GM19397 (cell line): Measurements from ENCODE around the gene DNER.

Experiments used
- ATAC-seq: cut with Tn5 transposase; IDR thresholded peaks from one replicate; pipeline ENCODE4 v1.9.1; 2021; ENCODE audit warnings: mild to moderate bottlenecking, moderate library complexity; ENCODE audit not compliant: unreplicated experiment

DNER gene

DNA sequence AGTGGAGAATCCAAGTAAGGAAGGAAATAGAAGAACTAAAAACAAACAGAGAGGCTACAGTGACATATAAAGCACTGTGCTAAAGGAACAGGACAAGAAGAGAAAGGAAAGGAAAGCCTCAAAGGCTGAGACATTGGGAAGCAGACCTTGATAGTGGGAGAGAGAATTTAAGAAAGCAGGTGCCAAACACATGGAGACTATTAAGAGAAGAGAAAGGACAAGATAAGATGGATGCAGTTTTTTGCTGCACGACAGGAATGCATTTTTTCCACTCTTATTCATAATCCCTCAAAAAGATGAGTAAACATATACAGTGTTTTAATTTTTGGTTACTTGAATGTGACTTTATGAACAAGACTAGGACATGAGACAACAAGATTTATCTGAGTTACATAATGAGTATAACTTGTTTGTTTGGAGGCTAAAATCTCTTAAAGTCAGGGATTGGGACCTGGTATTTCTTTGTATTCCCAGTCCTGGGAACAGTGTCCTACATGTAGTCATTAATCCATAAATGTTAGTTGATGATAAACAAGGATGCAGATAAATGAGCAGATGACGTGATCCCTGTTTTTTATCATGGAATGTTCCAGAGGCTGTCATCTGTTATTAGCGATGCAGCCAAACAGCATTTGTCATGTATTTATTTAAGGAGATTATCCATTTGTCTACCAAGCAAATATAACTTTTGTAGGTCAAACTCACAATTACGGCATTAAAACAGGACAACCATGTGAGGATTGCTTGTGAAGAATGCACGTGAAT lies 141.7 kb downstream of the DNER start:
- ATAC-seq: no peak

DNA sequence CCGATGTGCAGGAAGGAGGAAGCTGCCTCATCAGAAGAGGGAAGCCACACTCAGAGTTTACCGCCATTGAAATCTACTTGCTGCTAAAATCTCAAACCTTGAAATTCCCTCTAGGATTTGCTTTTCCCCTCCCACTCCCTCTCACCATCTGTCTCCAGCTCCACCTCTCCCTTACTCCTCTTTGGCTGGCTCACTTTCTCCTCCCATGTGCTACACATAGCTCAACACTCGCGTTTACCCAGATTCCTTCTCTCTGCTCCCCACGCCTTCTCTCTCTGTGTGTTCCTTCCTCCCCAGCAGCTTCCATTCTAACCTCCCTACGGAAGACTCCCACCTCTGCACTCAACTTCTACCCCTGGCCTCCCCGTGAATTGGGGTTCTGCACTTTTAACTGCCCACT lies 143.1 kb downstream of the DNER start:
- ATAC-seq: no peak

DNA sequence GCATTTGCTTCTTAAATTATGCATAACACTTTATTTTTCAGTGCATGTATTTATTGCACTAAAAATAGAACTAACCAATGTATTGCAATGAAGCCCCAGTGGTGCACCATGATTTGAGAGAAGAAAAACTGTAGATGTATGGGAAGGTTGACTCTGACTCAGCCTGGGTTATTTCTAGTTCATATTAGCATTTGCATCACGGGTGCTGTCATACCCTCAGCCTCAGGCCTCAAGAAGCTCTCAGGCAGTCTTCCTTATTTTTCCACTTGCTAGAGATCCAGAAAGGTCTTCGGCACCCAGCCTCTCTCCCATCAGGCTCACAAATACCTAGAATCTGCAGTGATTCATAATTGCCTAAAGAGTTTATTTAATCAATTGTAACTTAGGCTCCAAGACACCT lies 148.0 kb downstream of the DNER start:
- ATAC-seq: no peak

DNA sequence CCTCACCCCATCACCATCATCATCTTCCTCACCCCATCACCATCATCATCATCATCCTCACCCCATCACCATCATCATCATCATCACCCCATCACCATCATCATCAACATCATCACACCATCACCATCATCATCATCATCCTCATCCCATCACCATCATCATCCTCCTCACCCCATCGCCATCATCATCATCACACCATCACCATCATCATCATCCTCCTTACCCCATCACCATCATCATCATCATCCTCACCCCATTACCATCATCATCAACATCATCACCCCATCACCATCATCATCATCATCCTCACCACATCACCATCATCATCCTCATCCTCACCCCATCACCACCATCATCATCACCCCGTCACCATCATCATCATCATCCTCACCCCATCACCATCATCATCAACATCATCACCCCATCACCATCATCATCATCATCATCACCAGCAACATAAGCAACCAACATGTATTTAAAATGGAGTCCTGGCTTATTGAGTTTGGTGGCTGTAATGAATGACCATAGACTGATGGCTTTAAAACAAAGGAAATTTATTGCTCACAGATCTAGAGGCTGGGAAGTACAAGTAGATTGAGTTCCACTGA lies 150.0 kb downstream of the DNER start:
- no peak for ATAC-seq

DNA sequence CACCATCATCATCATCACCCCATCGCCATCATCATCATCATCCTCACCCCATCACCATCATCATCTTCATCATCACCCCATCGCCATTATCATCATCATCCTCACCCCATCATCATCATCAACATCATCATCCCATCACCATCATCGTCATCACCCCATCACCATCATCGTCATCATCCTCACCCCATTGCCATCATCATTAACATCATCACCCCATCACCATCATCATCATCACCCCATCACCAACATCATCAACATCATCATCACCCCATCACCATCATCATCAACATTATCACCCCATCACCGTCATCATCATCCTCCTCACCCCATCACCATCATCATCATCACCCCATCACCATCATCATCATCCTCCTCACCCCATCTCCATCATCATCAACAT lies 151.0 kb downstream of the DNER start:
- ATAC-seq: no peak

DNA sequence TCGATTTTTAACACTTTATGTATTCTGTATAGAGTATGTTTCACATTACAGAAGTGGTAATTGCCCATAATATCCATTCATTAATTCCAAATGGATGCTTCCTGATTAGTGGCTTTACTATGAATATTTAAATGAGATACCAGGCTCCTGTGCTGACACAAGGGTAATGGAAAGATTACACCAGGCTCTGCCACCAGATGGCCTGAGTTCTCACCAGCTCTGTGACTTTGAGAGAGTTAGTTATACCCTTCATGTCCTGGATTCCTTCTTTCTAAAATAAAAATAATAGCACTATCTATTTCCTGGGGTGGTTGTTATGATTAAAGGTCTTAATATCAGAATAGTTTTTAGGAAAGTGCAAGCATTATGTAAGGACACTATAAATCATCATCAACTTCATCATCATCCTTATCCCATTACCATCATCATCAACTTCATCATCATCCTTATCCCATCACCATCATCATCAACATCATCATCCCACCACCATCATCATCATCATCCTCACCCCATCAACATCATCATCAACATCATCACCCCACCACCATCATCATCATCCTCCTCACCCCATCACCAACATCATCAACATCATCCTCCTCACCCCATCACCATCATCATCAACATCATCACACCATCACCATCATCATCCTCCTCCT lies 151.8 kb downstream of the DNER start:
- no peak for ATAC-seq

DNA sequence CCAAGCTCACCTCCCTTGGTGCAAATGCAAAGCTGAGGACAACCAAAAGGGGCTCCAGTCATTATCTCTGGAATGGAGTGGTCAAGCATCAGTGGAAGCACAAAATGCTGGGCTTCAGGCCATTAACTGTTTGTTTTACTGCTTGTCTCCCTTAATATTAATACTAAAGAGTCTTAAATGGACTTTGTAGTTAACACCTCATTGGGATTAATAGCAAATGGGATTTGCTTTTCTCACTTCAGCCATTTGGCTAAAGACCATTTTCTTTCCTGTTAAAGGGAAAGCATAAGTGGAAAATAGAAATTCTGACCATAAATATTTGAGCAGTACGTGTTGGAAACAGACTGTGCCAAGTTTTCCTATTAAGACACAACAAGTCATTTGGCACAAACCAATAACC lies 154.4 kb downstream of the DNER start:
- no peak for ATAC-seq

DNA sequence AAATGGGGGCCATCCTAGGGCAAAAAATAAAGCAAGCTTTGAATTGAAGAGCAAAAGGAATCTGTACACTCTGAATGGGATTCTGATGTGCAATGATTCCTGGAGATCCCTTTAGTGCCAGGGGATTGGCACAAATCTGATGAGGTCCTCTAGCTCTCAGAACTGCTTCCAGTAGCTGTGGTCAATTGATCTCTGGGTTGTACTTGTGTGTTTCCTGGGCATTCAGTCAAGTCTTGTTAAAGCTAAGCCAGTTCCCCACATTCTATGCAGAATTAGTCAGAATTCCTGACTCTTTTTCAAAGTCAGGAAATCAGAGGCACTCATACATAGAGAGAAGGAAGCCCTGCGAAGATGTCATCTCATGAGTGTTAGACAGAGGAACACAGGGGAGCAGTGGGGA lies 161.3 kb downstream of the DNER start:
- ATAC-seq: no peak

DNA sequence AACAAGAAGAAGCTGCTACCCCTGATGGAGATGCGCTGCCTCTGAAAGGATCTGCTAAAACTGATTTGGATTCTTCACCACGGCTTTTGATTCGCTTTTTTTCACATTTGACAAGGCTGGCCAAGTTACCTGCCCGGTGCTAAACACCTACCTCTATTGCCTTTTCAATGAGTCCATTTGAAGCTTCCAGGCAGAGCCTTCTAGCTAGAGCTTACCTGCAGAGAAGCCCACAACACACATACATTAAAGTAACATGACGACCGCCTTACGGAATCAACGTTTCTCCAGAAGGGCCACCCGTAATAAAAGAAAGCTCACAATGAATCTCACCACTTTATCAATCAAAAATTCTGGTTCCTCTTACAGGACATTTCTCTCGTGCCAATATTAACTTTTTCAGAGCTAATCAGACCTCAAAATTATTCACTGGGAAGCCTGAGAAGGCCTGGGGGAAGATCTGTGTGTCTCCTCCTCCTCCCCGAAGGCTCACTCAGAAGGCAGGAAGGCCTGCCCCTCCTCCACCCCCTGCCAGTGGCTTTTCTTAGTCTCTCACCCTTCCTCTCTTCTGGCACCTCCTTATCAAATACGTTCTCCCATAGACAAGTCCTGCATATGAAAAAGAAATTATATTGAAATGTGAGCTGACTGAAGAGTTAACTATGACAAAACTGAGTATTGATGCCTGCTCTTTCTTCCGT lies 171.0 kb downstream of the DNER start:
- ATAC-seq: no peak

DNA sequence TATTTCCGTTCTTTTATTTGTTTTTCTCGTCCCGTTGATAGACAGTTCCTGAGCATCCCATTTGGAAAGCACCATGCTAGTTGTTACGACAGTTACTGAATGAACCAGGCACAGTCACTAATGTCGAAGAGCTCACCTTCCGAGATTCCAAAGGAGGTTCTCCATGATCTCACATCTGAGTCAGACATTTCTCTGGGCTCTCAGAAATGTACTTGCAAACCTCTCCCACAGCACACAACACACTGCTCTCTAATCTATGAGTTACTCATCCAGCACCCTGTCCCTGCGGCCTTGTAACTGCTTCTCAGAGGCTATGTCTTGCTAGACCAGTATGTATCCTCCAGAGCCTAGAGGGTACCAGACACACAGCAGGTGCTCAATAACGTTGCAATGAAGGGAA lies 174.7 kb downstream of the DNER start:
- ATAC-seq: no peak

DNA sequence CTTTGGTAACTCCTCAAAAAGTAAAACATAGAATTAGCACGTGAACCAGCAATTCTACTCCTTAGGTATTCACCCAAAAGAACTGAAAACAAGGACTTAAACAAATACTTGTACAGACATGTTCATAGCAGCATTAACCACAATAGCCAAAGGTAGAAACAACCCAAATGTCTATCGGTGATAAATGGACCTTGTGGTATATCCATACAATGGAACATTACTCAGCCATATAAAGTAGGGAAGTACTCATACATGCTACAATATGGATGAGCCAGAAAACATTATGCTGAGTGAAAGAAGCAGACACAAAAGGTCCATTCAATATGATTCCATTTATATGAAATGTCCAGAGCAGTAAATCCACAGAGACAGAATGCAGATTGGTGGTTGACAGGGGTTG lies 182.8 kb downstream of the DNER start:
- ATAC-seq: no peak

DNA sequence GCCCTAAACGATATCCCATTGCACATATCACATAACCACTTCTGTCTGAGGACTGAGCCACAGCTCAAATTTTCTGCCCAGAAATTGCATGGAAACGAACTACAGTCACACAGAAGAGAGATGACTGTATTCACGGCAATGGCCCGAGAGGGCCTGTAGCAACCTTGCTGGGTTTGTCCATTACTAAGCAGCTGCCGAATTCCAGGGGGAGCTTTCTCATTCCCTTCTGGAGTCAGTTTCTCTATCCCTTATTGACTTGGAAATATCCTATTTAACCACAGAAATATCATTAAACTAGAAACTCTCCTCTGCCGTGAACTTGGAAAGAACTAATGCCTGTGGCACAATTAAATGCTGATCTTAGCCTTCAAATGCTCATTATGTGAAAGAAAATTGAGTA lies 183.9 kb downstream of the DNER start:
- no peak for ATAC-seq

DNA sequence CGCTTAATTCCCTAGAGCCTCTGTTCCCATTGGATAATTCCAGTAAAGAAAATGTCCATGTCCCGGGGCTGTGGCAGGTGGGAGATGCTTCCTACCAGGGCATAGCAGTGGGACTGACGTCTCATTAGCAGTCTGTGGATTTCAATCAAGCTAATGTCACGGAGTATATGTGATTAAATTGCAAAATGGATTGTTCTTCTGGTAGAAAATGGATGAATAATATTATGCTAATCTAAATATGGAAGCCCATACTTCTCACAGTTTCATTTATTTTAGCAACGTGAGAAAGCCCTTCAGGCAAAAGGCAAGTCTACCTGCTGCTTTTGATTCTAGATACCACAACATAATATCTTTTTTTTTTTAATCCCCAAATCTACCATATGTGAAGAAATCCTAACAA lies 185.5 kb downstream of the DNER start:
- no peak for ATAC-seq

DNA sequence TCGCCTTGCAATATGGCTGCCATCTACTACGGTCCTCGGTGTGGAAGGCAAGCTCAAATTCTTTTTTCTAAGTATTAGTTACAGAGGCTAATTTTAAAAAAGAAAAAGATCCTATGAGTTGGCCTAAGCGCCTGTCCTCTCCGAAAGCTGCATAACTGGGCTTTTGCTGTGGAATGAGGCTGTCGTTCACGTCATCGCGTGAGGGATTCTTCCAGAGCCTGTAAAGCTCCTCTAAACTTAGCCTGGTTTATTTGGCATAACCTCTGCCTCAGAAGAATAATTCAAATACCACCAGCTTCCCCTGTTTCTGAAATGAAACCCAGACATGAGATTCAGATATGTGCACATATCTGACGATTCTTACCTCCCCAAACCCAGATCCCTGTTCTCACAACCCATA lies 187.4 kb downstream of the DNER start:
- ATAC-seq: no peak

DNA sequence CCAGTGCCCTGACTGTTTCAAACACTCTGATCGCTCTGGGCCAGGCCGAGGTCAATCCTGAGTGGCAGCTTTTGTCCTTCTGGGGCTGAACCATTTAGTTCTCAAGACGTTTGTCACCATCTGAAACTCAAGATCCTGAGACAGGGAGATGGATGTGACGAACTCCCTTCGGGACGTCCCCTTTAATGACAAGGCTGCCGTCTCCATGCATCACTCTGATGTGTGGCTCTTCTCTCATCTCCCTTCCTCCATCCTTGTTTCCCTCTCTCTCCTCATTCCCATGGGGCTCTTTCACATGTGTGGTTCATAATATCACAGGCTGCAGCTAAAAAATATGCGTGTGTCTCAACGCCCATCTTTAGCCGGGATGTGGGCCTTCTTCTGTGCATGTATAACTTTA lies 189.6 kb downstream of the DNER start:
- ATAC-seq: no peak

DNA sequence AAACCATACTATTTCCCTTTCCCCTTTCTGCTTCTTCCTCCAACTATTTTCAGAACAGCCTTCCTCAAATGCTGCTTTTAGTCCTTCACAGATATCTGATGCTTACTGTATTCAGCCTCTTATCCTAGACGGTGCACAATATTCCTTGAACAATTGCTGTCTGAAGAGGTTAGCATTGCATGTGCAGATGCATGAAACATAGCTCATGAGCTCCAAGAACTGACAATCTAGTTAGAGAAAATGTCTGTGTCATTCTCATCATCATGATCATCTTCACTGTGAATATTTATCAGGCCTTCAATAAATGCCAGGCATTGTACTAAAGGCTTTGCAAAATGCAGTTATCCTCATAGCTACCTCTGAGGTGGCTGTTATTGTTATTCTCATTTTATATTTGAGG lies 190.7 kb downstream of the DNER start:
- ATAC-seq: no peak

DNA sequence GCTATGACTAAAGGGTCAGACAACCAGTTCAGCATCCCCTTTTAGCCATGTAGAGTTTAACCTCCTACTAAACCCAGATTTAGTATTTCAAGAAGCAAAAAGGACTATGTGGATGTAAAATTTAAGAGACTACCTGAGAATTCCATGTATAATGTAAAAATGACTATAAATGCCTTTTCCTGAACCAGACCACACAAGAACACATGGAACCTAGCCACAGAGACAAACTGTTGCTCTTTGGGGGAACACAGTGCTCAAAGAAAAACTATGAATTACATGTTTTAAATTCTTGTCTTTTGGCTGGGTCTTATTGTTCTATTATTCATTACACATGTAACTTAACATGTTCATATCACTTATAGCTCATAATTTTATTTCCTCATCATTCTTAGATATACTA lies 192.8 kb downstream of the DNER start:
- ATAC-seq: no peak

DNA sequence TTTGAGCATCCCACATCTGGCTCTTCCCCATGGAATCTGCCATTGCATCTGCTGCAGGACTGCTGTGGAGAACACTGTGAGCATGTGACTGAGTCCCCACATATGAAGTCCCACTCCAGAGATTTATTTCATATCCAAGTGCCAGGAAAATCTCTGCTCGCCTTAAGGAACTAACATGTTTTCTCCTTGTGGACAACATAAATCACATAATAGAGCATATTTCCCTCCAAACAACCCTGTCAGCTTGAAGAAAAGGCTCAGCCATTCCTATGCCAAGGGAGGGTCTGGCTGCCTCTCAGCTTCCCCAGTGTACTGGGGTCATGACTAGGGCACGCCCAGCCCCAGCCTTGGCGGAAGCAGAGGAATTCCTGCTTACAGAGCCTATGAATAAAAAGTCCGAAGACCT lies 193.7 kb downstream of the DNER start:
- ATAC-seq: no peak

DNA sequence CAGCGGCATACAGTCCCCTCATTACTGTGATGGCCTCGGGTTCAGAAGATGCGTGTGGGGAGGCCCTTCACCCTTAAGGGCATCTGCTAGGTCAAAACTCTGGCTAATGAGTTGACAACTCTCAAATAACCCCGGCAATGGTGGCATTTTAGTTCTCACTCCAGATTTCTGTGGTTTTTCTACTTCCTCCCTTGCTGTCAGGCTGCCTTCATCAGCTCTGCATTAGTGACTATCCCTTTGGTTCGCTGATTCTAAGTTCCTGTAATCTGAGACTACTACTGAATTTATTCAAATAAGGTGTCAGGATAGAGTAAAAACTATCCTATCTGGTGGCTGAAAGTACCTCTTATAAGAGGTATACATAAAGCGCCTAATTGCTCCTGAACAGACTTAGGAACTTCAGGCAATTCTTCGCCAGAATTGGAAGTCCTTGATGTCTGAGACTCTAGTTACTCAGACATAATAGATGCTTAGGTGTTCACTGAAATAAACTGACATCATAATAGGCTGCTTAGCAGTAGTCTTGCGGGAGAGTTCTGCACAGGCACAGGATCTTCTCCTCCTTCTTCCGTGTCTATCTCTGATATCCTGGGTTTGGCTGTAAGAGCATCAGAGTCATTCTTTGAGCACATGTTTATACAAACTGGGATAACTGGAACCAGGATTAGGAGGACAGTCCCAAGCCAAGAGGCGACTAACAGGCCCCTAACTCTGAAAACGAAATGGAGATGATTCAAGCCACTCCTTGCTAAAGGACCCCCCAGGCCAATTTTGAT lies 194.5 kb downstream of the DNER start:
- ATAC-seq: no peak

DNA sequence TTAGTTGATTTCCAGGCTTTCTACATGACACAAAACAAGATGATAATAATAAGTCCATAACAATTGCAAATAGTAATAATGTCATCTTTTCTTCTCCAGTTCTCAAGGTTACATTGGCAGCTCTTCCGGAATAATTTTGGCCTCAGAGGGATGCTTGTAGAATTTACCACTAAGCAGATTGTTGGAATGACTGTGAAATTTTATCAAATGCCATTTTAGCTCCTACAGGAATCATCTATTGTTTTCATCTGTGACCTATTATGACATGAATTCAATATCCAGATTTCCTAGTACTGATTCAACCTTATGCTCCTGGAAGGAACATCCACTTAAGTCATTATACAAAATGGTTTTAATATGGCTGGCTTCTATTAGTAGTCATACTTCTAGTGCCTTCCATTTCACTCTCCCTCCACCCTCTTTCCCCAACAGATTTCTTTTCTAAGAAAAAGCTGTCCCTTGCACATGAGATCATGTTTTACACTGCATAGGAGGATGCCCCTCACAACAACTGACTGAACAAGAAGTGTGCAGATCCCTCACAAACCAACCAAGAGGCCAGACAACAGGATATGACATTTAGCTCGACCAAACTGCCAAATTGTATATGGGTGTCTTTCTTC lies 200.0 kb downstream of the DNER start:
- no peak for ATAC-seq

DNA sequence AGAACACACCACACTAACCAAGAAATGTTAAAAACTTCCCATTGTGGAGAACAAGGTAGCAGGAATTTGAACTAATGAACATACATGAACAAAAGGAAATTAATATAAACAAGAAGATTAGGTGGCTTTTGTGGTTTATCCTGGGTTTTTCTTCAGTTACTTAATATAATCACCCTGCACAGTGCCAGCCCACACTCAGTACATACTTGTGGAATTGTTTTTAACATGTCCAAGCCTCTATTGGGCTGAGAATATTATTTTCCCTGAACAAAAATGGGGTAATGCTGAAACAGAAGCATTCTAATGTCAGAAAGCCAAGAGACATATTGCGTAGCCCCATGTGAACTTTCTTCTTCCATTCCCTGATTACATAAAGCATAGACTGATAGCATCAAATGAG lies 202.8 kb downstream of the DNER start:
- no peak for ATAC-seq
